Measurements from ENCODE around the gene RAD23B. TPM values are rescaled to one million over a fixed set of nuclear protein-coding genes. Genes with fewer than 3 reads are reported as not detected.
"Not testable (repeated sequence)": the region's sequence is repeated elsewhere in the genome, so short reads cannot be mapped to it uniquely, and the experiment has no call there.

Gene RAD23B
- total RNA-seq, 1 donor from 2014 or later = 134 TPM

DNA sequence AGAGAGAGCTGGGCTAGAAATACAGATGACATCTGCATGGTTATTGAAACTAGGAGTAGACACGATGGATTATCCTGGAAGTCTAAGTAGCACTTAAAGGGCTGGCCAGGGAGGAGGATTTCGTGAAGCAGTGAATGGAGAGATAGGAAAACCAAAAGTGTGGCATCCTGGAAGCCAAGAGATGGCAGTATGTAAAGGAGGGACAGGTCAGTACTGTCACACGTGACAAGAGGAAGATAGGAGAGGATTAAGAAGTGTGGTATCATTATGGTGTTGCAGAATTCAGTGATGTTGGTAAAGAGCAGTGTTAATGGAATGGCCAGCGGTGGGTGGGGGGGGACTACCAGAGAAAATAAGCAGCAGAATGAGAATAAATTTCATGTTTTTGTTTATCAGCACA lies 11.7 kb downstream of the RAD23B start:
- H3K4me1 Mint-ChIP-seq (ENCODE audit: unreplicated experiment) = peaks cover 35% of the 10 kb centered on the region
- peaks cover 17% of the 10 kb centered on the region for H3K36me3 Mint-ChIP-seq
- no peak for DNase-seq (ENCODE audit: extremely low spot score, unreplicated experiment)

DNA sequence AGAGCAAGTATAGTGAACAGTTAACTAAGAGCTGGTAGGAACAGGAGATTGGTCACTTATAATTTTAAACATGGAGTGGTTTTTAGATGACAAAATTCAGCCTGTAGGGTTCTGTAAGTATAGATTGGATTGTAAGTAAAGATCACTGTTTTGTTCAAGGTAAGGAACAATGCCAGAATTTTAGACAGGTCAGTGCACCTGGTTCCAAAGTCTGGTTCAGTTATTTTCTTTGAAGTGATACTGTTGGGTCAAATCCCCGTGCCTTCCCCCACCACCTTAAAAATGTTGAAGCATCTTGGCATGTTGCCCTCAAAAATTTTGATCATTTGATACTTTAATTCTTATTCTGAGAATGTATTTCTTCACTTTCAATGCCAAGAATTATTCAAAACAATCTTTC lies 12.9 kb downstream of the RAD23B start:
- H3K27ac Mint-ChIP-seq = peak overlapping the region; percentile 22
- peaks cover 6% of the 10 kb centered on the region for H3K9me3 Mint-ChIP-seq
- H3K4me1 Mint-ChIP-seq (ENCODE audit: unreplicated experiment) = peaks cover 25% of the 10 kb centered on the region
- H3K4me3 Mint-ChIP-seq = no peak overlapping the region
- peaks cover 19% of the 10 kb centered on the region for H3K36me3 Mint-ChIP-seq
- TF ChIP-seq, protein P1, sequence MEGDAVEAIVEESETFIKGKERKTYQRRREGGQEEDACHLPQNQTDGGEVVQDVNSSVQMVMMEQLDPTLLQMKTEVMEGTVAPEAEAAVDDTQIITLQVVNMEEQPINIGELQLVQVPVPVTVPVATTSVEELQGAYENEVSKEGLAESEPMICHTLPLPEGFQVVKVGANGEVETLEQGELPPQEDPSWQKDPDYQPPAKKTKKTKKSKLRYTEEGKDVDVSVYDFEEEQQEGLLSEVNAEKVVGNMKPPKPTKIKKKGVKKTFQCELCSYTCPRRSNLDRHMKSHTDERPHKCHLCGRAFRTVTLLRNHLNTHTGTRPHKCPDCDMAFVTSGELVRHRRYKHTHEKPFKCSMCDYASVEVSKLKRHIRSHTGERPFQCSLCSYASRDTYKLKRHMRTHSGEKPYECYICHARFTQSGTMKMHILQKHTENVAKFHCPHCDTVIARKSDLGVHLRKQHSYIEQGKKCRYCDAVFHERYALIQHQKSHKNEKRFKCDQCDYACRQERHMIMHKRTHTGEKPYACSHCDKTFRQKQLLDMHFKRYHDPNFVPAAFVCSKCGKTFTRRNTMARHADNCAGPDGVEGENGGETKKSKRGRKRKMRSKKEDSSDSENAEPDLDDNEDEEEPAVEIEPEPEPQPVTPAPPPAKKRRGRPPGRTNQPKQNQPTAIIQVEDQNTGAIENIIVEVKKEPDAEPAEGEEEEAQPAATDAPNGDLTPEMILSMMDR (conservative IDR thresholded peaks at IDR 0.05) = no peak
- no peaks in the 10 kb centered on the region for H3K27me3 Mint-ChIP-seq
- no peak for DNase-seq (ENCODE audit: extremely low spot score, unreplicated experiment)

More for the DNA sequence above, 11.7 kb downstream of the RAD23B start:
- Mint-ChIP-seq H3K27ac (peak overlapping the region; percentile 22), H3K9me3 (peaks cover 6% of the 10 kb centered on the region), H3K4me3 (peak overlapping the region; percentile 10), H3K27me3 (no peaks in the 10 kb centered on the region)
- TF ChIP-seq, protein P1 (conservative IDR thresholded peaks at IDR 0.05) = no peak

DNA sequence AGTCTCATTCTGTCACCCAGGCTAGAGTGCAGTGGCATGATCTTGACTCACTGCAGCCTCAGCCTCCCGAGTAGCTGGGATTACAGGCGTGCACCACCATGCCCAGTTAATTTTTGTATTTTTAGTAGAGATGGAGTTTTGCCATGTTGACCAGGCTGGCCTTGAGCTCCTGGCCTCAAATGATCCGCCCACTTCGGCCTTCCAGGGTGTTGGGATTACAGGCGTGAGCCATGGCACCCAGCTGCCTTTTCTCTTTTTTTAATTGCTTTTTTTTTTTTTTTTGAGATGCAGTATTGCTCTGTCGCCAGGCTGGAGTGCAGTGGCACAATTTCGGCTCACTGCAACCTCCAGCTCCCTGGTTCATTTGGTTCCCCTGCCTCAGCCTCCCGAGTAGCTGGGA lies 13.5 kb downstream of the RAD23B start:
- peaks cover 24% of the 10 kb centered on the region for H3K4me1 Mint-ChIP-seq (ENCODE audit: unreplicated experiment)
- H3K27ac Mint-ChIP-seq = not testable (repeated sequence)

DNA sequence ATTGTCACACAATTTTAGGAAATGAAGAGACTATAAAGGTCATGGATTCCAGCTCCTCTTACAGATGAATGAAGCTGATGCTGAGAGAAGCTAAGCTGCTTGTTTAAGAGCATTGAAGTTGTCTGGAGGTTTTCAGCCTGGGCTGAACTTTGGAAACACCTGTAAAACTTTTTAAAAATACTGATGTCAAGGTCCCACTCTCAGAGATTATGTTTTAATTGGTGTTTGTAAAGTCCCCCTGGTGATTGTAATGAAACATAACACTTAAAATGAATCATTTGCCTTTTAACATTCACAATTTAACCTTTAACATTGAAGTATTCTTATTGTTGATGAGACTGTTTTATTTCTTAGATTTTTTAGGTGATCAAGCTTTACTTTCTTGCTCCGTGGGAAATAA lies 16.4 kb downstream of the RAD23B start:
- Mint-ChIP-seq H3K27ac (no peak overlapping the region), H3K4me1 (ENCODE audit: unreplicated experiment) (peaks cover 16% of the 10 kb centered on the region), H3K27me3 (no peaks in the 10 kb centered on the region), H3K4me3 (no peak overlapping the region), H3K9me3 (no peaks in the 10 kb centered on the region), H3K36me3 (peaks cover 23% of the 10 kb centered on the region)
- no peak for DNase-seq (ENCODE audit: extremely low spot score, unreplicated experiment)
- TF ChIP-seq, protein P1 (conservative IDR thresholded peaks at IDR 0.05) = peak; percentile 34

More for the DNA sequence above, 13.5 kb downstream of the RAD23B start:
- H3K27me3 Mint-ChIP-seq; DNase-seq (ENCODE audit: extremely low spot score, unreplicated experiment); H3K9me3 Mint-ChIP-seq; H3K4me3 Mint-ChIP-seq: not testable (repeated sequence)
- peaks cover 21% of the 10 kb centered on the region for H3K36me3 Mint-ChIP-seq

DNA sequence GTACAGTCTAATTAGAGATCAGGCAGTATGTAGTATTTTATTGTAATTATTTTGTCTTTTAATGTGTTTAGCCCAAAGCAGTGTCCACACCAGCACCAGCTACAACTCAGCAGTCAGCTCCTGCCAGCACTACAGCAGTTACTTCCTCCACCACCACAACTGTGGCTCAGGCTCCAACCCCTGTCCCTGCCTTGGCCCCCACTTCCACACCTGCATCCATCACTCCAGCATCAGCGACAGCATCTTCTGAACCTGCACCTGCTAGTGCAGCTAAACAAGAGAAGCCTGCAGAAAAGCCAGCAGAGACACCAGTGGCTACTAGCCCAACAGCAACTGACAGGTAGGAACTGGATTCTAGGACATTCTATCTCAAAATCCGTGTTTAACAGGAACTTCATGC lies 23.2 kb downstream of the RAD23B start:
- Mint-ChIP-seq H3K27ac (no peak overlapping the region), H3K27me3 (no peaks in the 10 kb centered on the region), H3K9me3 (no peaks in the 10 kb centered on the region), H3K4me1 (ENCODE audit: unreplicated experiment) (peaks cover 4% of the 10 kb centered on the region), H3K4me3 (no peak overlapping the region), H3K36me3 (peaks cover 48% of the 10 kb centered on the region)
- DNase-seq (ENCODE audit: extremely low spot score, unreplicated experiment) = no peak
- TF ChIP-seq, protein P1 (conservative IDR thresholded peaks at IDR 0.05) = no peak

DNA sequence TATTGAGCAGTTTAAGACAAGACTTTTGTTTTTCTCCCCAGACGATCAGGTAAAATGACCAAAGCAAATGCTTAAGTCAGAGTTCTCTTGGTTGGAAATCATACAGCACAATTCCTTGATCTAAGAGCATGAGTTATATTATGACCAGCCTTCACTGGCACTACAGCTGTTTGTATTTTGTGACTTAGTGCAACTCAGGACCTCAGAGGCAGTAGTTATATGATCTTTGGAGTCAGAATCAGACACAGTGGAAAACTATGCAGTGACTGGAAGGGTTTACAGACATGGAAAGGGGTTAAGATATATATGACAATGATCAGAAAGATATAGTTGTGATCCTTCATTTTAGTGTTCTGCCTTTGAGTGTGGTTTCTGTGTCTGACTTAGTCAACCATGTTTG lies 24.3 kb downstream of the RAD23B start:
- Mint-ChIP-seq H3K9me3 (no peaks in the 10 kb centered on the region), H3K4me3 (no peak overlapping the region), H3K4me1 (ENCODE audit: unreplicated experiment) (peaks cover 4% of the 10 kb centered on the region), H3K27ac (no peak overlapping the region), H3K36me3 (peaks cover 51% of the 10 kb centered on the region), H3K27me3 (no peaks in the 10 kb centered on the region)
- TF ChIP-seq, protein P1 (conservative IDR thresholded peaks at IDR 0.05) = no peak
- DNase-seq (ENCODE audit: extremely low spot score, unreplicated experiment) = no peak

Measured in type B pancreatic cell (in vitro differentiated cells).